Endothelial cell of umbilical vein (primary cell): ENCODE results near the gene C1QL3. TPM values are rescaled to one million over a fixed set of nuclear protein-coding genes. Genes with fewer than 3 reads are reported as not detected.

Experiments
- BruUV-seq: library from RNA; stranded (reverse); fragments of 400-500 nt; replicated peaks from 2 replicates; lab custom pipeline; 2021; lab: Mats Ljungman, UMichigan
- CTCF ChIA-PET: fragments of 300-600, 350-600 bp; sonication (Branson Sonifier 250); formaldehyde crosslinking; loops from one replicate; lab custom pipeline; 2021; ENCODE audit warnings: antibody characterized with exemption, inconsistent platforms; lab: Charles Lee
- POLR2A ChIA-PET: fragments of 300-600, 350-600 bp; sonication (Branson Sonifier 250); formaldehyde crosslinking; loops from one replicate; lab custom pipeline; 2021; ENCODE audit warnings: antibody characterized with exemption, inconsistent platforms; lab: Charles Lee
- DNase-seq: peaks from one replicate; pipeline ENCODE4 v3.0.0-alpha.2; 2011; ENCODE audit warnings: low read depth, low spot score
- FAIRE-seq: peaks from 2 replicates; lab custom pipeline; 2011; peaks lifted over from hg19 to GRCh38; lab: Jason Lieb, UNC
- H2AFZ ChIP-seq: 2 replicates; pipeline ENCODE4 v1.6.0; 2012; ENCODE audit warnings: low read depth, low read length, control low read depth, inconsistent platforms
- H3K27ac ChIP-seq: 2 replicates; pipeline ENCODE4 v1.5.1; 2011; ENCODE audit warnings: low read depth, mild to moderate bottlenecking, control low read depth, low read length, moderate library complexity; ENCODE audit not compliant: insufficient read depth
- H3K27me3 ChIP-seq, 2 experiments: 2 replicates each; pipeline versions ENCODE4 v1.6.0 to v1.6.1; 2011; ENCODE audit warnings: low read length in 2 of 2, mixed read lengths in 1 of 2; ENCODE audit not compliant: control insufficient read depth in 2 of 2, insufficient read depth in 2 of 2
- H3K36me3 ChIP-seq, 2 experiments: 2 replicates in 1 of 2; 3 replicates in 1 of 2; pipeline ENCODE4 v1.5.1; 2011; ENCODE audit warnings: low read length in 2 of 2, mild to moderate bottlenecking in 1 of 2, moderate library complexity in 1 of 2; ENCODE audit not compliant: control insufficient read depth in 2 of 2, insufficient read depth in 2 of 2; ENCODE audit errors: extremely low read depth in 1 of 2
- H3K4me1 ChIP-seq: 3 replicates; pipeline ENCODE4 v1.5.1; 2011; ENCODE audit warnings: mild to moderate bottlenecking, low read length; ENCODE audit not compliant: control insufficient read depth, insufficient read depth; ENCODE audit errors: extremely low read depth
- H3K4me2 ChIP-seq: 2 replicates; pipeline ENCODE4 v1.6.1; 2011; ENCODE audit warnings: low read length, control low read depth, mixed read lengths; ENCODE audit not compliant: insufficient read depth
- H3K4me3 ChIP-seq, 3 experiments: fragments of 200-600 bp in 1 of 3; sonication (generic), shearing (Covaris generic) in 1 of 3; replicated peaks in 1 of 3; 2 replicates each; pipeline ENCODE4 v1.5.1; 2011 to 2016; ENCODE audit warnings: control low read depth in 3 of 3, low read length in 3 of 3, mild to moderate bottlenecking in 2 of 3, inconsistent platforms in 1 of 3, low read depth in 1 of 3, moderate library complexity in 1 of 3; ENCODE audit not compliant: insufficient read depth in 1 of 3
- H3K79me2 ChIP-seq: 2 replicates; pipeline ENCODE4 v1.6.0; 2012; ENCODE audit warnings: low read length, inconsistent platforms; ENCODE audit not compliant: control insufficient read depth, insufficient read depth
- H3K9ac ChIP-seq: replicated peaks from 2 replicates; pipeline ENCODE3; 2011; ENCODE audit warnings: low read length, control low read depth; ENCODE audit not compliant: insufficient read depth; ENCODE audit errors: extremely low read depth
- H3K9me1 ChIP-seq: replicated peaks from 3 replicates; pipeline ENCODE4 v1.6.0; 2011; ENCODE audit warnings: mild to moderate bottlenecking, low read length; ENCODE audit not compliant: control insufficient read depth, insufficient read depth; ENCODE audit errors: extremely low read depth
- H3K9me3 ChIP-seq: replicated peaks from 2 replicates; pipeline ENCODE4 v1.5.1; 2012; ENCODE audit warnings: low read length, inconsistent platforms; ENCODE audit not compliant: control insufficient read depth, insufficient read depth
- H4K20me1 ChIP-seq: replicated peaks from 2 replicates; pipeline ENCODE3; 2011; ENCODE audit warnings: mild to moderate bottlenecking, low read length; ENCODE audit not compliant: control insufficient read depth, insufficient read depth; ENCODE audit errors: extremely low read depth
- CTCF ChIP-seq, 2 donors: IDR thresholded peaks; 1 replicate in 1 of 2; 2 replicates in 1 of 2; pipeline ENCODE4 v1.5.1; 2011; ENCODE audit warnings: low read length in 2 of 2, mild to moderate bottlenecking in 2 of 2, moderate library complexity in 2 of 2, control low read depth in 1 of 2, inconsistent platforms in 1 of 2, low read depth in 1 of 2; ENCODE audit not compliant: insufficient read depth in 1 of 2; ENCODE audit errors: extremely low read depth in 1 of 2
- EZH2 ChIP-seq: IDR thresholded peaks from 2 replicates; pipeline ENCODE4 v1.6.1; 2012; ENCODE audit warnings: borderline replicate concordance, low read depth, mild to moderate bottlenecking, moderate library complexity, low read length, inconsistent platforms; ENCODE audit not compliant: severe bottlenecking
- FOS ChIP-seq: IDR thresholded peaks from 2 replicates; pipeline ENCODE4 v1.6.1; 2011; ENCODE audit warnings: mild to moderate bottlenecking, low read length, moderate library complexity, borderline replicate concordance; ENCODE audit not compliant: insufficient read depth
- GATA2 ChIP-seq: IDR thresholded peaks from 2 replicates; pipeline ENCODE4 v1.7.0; 2011; ENCODE audit warnings: low read depth, mild to moderate bottlenecking, moderate library complexity, mixed read lengths, low read length; ENCODE audit not compliant: insufficient read length, insufficient read depth
- JUN ChIP-seq: IDR thresholded peaks from 2 replicates; pipeline ENCODE4 v1.6.1; 2011; ENCODE audit warnings: borderline replicate concordance, low read depth; ENCODE audit not compliant: insufficient read length, insufficient read depth
- MAX ChIP-seq: IDR thresholded peaks from 2 replicates; pipeline ENCODE4 v1.6.1; 2011; ENCODE audit not compliant: insufficient read depth, insufficient read length
- MYC ChIP-seq: IDR thresholded peaks from one replicate; pipeline ENCODE4 v1.6.1; 2011; ENCODE audit warnings: mild to moderate bottlenecking, low read depth, low read length
- POLR2A ChIP-seq: IDR thresholded peaks from 2 replicates; pipeline ENCODE4 v1.6.1; 2012; ENCODE audit warnings: low read depth, mild to moderate bottlenecking, control low read depth, low read length
- POLR2AphosphoS5 ChIP-seq: IDR thresholded peaks from 2 replicates; pipeline ENCODE4 v1.6.1; 2012; ENCODE audit warnings: low read depth, mild to moderate bottlenecking, control low read depth, low read length, moderate library complexity; ENCODE audit not compliant: insufficient read depth
- dilution Hi-C: fragments of 300-500 bp; cut with MboI; formaldehyde crosslinking; loops from one replicate; pipeline ENCODE4 v1.15.0; 2019; ENCODE audit warnings: low sequenced_read_pairs; ENCODE audit not compliant: extremely low pct_ligation_motif_present
- intact Hi-C: fragments of 100-400 bp; cut with micrococcal nuclease; formaldehyde crosslinking; loops from one replicate; pipeline ENCODE4 v1.10.0; 2022
- polyA plus RNA-seq, 4 experiments: library from polyadenylated mRNA; depleted of rRNA in 3 of 4; stranded (reverse) in 3 of 4; unstranded in 1 of 4; fragments of >200 nt; gene quantifications; 2 replicates each; pipeline versions ENCODE4 v1.2.1 to v1.2.3, GENCODE V29; 2011 to 2012; ENCODE audit warnings: missing spikeins in 1 of 4
- total RNA-seq: library from RNA; stranded (reverse); gene quantifications from 2 replicates; pipeline ENCODE4 v1.2.3, GENCODE V29; 2021

The C1QL3 gene
- total and polyA plus RNA-seq, 2 donors (not counting 3 experiments of a cell fraction or from before 2014, with no cell fraction given) = not detected

GRCh38 chr10:16483241-16483917, 38.3 kb downstream of the C1QL3 start:
- Histone ChIP-seq H3K9me3 (no peaks in the 10 kb centered on the region), H3K36me3 (no peaks in the 10 kb centered on the region), H3K4me2 (no peak overlapping the region), H3K4me1 (no peaks in the 10 kb centered on the region), H3K27me3 (peaks cover 0 to 1% of the 10 kb centered on the region in 2 experiments), H4K20me1 (no peaks in the 10 kb centered on the region), H3K27ac (no peak overlapping the region), H3K4me3 (no peak overlapping the region), H2AFZ (no peak overlapping the region), H3K79me2 (no peaks in the 10 kb centered on the region), H3K9me1 (no peaks in the 10 kb centered on the region), H3K9ac (no peak overlapping the region)
- no peak for FAIRE-seq
- no peak for DNase-seq
- CTCF ChIA-PET = no interaction called here
- TF ChIP-seq MYC (no peak), JUN (no peak), FOS (no peak), GATA2 (no peak), POLR2AphosphoS5 (no peak), POLR2A (no peak)
- no TSS peak for BruUV-seq
- POLR2A ChIA-PET = no interaction called here
- intact Hi-C loops = no loop called here
- dilution Hi-C loops = no loop called here

GRCh38 chr10:16481052-16481728, 40.5 kb downstream of the C1QL3 start:
- TF ChIP-seq MAX (no peak), FOS (no peak), JUN (no peak), POLR2AphosphoS5 (no peak), CTCF (IDR thresholded peaks at IDR 0.05; ENCODE audit: extremely low read depth in 1 of 2, insufficient read depth in 1 of 2, low read depth in 1 of 2, low read length in 2 of 2) (no peak), GATA2 (no peak), POLR2A (no peak), EZH2 (no peak), MYC (no peak)
- Histone ChIP-seq H3K36me3 (no peaks in the 10 kb centered on the region), H3K27me3 (peaks cover 0 to 1% of the 10 kb centered on the region in 2 experiments), H3K27ac (no peak overlapping the region), H2AFZ (no peak overlapping the region), H3K9ac (no peak overlapping the region), H3K9me1 (no peaks in the 10 kb centered on the region), H3K4me3 (no peak overlapping the region), H3K4me2 (no peak overlapping the region), H3K79me2 (no peaks in the 10 kb centered on the region), H3K9me3 (no peaks in the 10 kb centered on the region), H4K20me1 (no peaks in the 10 kb centered on the region), H3K4me1 (no peaks in the 10 kb centered on the region)
- DNase-seq (no peak), FAIRE-seq (no peak)
- CTCF ChIA-PET = interaction anchor here (0.6 to 1.9 kb wide), 3 partner anchors 10 to 16 kb away, joined by 4 read pairs; no protein-coding TSS in a partner anchor
- intact Hi-C loops (no loop called here), dilution Hi-C loops (no loop called here)
- POLR2A ChIA-PET = no interaction called here
- BruUV-seq = no TSS peak
